Nephron (organoid): ENCODE data around the gene CHGA.

Experiments
- H3K27ac Mint-ChIP-seq, 3 experiments: 2 replicates each; pipeline ENCODE4 v1.8.0; 2020; ENCODE audit warnings: mixed read lengths in 3 of 3, mild to moderate bottlenecking in 2 of 3, moderate library complexity in 1 of 3
- H3K27me3 Mint-ChIP-seq: 2 replicates; pipeline ENCODE4 v1.8.0; 2021; ENCODE audit warnings: low read depth, mild to moderate bottlenecking, moderate library complexity, mixed read lengths
- H3K36me3 Mint-ChIP-seq: 2 replicates; pipeline ENCODE4 v1.8.0; 2020; ENCODE audit warnings: low read depth, mixed read lengths
- H3K4me1 Mint-ChIP-seq: 2 replicates; pipeline ENCODE4 v1.8.0; 2020; ENCODE audit warnings: mixed read lengths
- H3K4me3 Mint-ChIP-seq, 3 experiments: 2 replicates each; pipeline ENCODE4 v1.8.0; 2020; ENCODE audit warnings: mild to moderate bottlenecking in 3 of 3, mixed read lengths in 3 of 3, moderate library complexity in 2 of 3
- H3K9me3 Mint-ChIP-seq: 2 replicates; pipeline ENCODE4 v1.8.0; 2020; ENCODE audit warnings: mixed read lengths
- CTCF ChIP-seq, 3 experiments: fragments of 200-600 bp; sonication (generic); IDR thresholded peaks; one replicate each; pipeline ENCODE4 v1.5.0; 2021; ENCODE audit warnings: antibody characterized with exemption in 3 of 3; ENCODE audit not compliant: unreplicated experiment in 3 of 3

Gene CHGA

GRCh38 chr14:92956961-92957360 lies 34.0 kb downstream of the CHGA start:
- Mint-ChIP-seq H3K9me3 (no peaks in the 10 kb centered on the region), H3K36me3 (peaks cover 4% of the 10 kb centered on the region), H3K4me1 (peaks cover 41% of the 10 kb centered on the region), H3K27me3 (peaks cover 3% of the 10 kb centered on the region), H3K27ac (peak overlapping the region in 1 of 3 experiments; percentile 13), H3K4me3 (peak overlapping the region in 1 of 3 experiments; percentile 41)
- TF ChIP-seq CTCF (IDR thresholded peaks at IDR 0.05; ENCODE audit: unreplicated experiment in 3 of 3) = no peak

- peaks cover 7% of the 10 kb centered on the region for H3K36me3 Mint-ChIP-seq
- no peaks in the 10 kb centered on the region for H3K9me3 Mint-ChIP-seq
- H3K4me1 Mint-ChIP-seq = peaks cover 55% of the 10 kb centered on the region
- H3K27ac Mint-ChIP-seq = peak overlapping the region in 2 of 3 experiments; percentile 61 to 67
- no peak overlapping the region for H3K4me3 Mint-ChIP-seq
- peaks cover 3% of the 10 kb centered on the region for H3K27me3 Mint-ChIP-seq
- no peak for TF ChIP-seq CTCF (IDR thresholded peaks at IDR 0.05; ENCODE audit: unreplicated experiment in 3 of 3)
These were observed 35.6 kb downstream of the CHGA start for GRCh38 chr14:92958373-92959188.

DNA sequence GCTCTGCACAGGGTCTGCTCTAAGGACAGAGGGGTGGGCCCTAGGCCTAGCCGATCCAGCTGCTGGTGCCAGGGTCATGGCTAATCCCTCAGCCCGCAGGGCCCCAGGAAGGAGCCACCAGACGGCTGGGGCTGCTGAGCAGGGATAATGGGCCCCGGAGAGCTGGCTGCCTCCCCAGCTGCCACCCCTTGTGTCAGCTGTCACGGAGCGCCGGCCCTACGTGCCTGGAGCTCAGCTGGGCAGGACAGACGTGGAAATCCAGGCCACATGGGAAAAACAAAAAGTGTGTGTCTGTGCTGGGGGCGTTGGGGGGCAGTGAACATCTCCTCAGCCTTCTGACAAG lies 36.2 kb downstream of the CHGA start:
- no peaks in the 10 kb centered on the region for H3K9me3 Mint-ChIP-seq
- H3K36me3 Mint-ChIP-seq = peaks cover 7% of the 10 kb centered on the region
- peaks cover 3% of the 10 kb centered on the region for H3K27me3 Mint-ChIP-seq
- H3K4me3 Mint-ChIP-seq = peak overlapping the region in 1 of 3 experiments; percentile 42
- H3K27ac Mint-ChIP-seq = peak overlapping the region; percentile 61 to 79 (median 67)
- no peak for TF ChIP-seq CTCF (IDR thresholded peaks at IDR 0.05; ENCODE audit: unreplicated experiment in 3 of 3)
- peaks cover 60% of the 10 kb centered on the region for H3K4me1 Mint-ChIP-seq

DNA sequence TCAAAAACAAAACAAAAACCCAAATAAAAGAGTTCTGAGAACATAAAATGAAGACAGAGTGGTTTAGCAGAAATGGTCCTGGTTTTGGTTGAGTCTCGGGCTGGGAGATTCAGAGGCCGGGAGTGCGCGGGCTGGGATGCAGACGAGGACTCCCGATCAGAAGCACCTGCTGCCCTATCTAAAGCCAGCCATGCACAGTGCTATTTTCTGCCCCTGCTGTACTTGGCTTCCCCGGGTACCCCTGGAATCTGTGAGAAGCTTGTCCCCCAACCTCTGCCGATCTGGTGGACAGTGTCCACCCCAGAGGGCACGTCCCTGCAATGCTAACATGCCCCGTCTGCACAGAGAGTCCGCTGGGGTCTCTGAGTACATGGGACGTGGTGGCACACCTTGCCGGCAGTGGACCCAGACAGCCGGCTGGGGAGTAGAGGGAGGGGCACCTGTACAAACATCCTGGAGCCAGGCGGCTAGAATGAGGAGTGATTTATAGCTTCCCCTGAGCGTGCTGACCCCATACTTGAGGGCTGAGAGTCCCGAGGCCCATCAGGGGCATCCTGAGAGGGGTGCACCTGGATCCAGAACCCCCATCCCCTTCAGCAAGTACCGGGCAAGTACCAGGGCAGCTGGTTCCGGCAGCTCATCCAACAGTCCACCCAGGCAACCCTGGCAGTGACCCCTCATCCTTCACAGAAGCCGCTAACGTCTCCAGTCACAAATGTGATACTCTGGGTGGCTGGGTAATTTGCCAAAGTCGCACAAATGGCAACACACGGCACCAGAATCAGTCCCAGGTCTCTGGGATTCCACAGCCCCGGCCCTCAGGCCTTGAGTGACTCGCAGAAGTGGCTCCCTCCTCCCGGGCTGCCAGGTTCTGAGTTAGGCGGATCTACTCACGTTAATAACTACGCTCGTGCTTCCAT lies 37.1 kb downstream of the CHGA start:
- Mint-ChIP-seq H3K9me3 (no peaks in the 10 kb centered on the region), H3K36me3 (peaks cover 7% of the 10 kb centered on the region), H3K27ac (peak overlapping the region; percentile 61 to 79 (median 67)), H3K4me3 (peak overlapping the region in 1 of 3 experiments; percentile 42), H3K4me1 (peaks cover 60% of the 10 kb centered on the region), H3K27me3 (peaks cover 3% of the 10 kb centered on the region)
- TF ChIP-seq CTCF (IDR thresholded peaks at IDR 0.05; ENCODE audit: unreplicated experiment in 3 of 3) = no peak

DNA sequence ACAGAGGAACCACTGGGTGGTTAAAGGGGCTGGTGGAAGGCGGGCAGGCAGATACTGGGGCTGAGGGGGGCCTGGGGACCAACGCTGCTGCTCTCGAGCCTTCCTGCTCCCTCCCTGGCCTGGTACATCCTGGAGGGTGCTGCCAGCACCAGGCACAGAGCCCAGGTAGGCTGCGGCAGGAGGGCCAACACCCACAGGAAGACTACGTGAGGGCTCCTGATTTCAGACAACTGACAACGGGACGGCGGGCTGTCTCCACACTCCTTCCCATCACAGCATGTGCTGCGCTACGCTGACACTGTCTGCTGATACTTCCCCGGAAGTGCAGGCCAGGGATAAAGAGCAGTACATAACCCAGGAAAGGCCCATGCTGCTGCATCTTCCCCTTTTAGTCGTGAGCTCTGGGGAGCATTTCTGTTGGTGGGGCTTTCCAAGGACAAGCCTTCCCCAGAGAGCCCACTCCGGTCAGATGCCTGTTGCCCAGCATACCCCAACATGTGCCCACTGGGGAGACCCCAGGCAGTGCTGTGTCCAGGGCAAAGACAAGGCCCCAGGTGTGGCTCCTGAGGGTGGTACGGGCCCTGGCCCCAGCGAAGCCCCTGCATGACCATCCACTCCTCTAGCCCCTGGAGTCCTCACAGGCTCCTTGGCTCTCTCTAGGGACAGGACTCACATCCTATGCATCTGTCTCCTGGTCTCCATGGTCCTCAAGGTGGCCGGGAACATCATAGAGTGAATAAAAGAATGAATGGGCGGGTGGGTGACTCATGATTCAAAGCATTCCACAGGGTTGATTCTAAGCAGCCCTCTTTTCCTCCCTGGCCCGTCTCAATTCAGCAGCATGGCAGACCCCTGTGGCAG lies 38.0 kb downstream of the CHGA start:
- peak overlapping the region in 1 of 3 experiments; percentile 22 for H3K27ac Mint-ChIP-seq
- H3K4me1 Mint-ChIP-seq = peaks cover 62% of the 10 kb centered on the region
- TF ChIP-seq CTCF (IDR thresholded peaks at IDR 0.05; ENCODE audit: unreplicated experiment in 3 of 3) = no peak
- H3K4me3 Mint-ChIP-seq = no peak overlapping the region
- peaks cover 3% of the 10 kb centered on the region for H3K27me3 Mint-ChIP-seq
- H3K36me3 Mint-ChIP-seq = peaks cover 11% of the 10 kb centered on the region
- no peaks in the 10 kb centered on the region for H3K9me3 Mint-ChIP-seq
